ENCODE data around the gene SPDYE2B.
"Not testable (repeated sequence)": the region's sequence is repeated elsewhere in the genome, so short reads cannot be mapped to it uniquely, and the experiment has no call there.

The SPDYE2B gene, protein sequence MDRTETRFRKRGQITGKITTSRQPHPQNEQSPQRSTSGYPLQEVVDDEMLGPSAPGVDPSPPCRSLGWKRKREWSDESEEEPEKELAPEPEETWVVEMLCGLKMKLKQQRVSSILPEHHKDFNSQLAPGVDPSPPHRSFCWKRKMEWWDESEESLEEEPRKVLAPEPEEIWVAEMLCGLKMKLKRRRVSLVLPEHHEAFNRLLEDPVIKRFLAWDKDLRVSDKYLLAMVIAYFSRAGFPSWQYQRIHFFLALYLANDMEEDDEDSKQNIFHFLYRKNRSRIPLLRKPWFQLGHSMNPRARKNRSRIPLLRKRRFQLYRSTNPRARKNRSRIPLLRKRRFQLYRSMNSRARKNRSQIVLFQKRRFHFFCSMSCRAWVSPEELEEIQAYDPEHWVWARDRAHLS

DNA sequence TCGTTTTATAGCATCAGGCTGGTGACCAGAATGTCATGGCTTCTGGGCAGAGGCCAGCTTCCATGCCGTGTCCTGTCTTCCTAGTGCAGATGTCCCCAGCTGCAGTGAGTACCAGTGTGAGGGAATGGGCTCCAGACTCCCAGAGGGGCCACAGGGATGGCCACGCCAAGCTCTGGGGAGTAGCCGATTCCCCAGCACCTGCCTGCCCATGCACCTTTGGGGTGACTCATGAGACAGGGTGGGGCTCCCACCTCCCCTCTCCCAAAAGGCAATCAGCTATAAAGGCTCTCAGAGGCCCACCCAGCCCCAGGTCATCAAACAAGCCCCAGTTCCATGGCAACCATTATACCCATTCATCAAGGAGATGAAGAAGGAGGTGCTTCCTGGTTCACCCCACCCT, at the start of gene SPDYE2B:
SPDYE2B (plus strand) TSS at position 396 of the 400 bp plus-strand sequence. CDS start 2,030 bp downstream, outside the sequence.
- DNase-seq = not testable (repeated sequence)

DNA sequence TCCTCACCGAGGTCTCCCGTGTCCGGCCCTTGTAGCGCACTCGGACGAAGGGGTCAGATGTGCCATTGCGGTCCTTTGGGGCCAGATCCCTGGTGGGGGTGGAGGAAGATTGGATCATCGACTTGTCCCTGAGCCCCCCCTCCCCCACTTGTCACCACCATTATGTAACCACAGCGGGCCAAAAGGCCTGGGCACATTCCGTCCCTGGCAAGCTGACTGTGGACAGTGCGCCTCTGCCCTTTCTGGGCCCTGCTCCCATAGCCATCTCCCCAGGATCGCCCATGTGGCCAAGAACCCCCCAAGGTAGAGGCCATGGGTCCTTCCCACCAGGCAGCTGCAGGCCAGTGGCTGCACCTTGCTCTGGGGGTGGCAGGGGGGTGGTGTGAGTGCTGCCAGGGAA, 47.8 kb upstream of the SPDYE2B start:
- DNase-seq = not testable (repeated sequence)

DNA sequence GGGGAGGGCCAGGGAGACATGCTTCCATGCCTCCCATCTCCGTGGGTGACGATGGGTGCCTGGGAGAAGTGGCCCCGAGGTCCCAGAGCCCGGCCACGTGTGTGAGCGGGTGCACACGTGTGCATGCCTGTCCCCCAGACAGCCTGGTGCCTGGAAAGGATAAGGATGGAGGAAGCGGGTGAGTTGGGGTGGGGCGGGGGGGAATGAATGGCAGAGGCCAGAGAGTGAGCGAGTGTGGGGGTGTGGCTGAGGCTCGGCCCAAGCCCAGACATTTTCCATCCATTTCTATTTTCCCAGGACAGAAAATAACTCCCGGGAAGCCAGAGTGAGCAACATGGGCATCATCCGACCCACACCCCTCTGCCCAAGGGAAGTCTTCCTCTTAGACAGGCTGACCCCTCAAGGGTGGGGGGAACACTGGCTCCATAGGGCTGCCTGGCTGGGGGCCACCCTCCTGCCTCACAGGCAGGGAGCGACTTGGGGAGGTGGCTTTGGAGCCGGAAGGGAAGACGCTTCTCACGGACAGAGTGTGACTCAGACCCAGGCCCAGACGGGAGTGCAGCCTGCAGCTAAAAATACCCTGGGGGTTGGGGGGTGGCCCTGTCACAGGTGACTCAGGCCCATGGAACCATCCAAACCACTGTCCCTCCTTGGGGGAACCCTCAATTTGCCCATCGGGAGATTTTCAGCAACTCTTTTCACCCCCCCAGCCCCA, 45.5 kb upstream of the SPDYE2B start:
- not testable (repeated sequence) for DNase-seq

DNA sequence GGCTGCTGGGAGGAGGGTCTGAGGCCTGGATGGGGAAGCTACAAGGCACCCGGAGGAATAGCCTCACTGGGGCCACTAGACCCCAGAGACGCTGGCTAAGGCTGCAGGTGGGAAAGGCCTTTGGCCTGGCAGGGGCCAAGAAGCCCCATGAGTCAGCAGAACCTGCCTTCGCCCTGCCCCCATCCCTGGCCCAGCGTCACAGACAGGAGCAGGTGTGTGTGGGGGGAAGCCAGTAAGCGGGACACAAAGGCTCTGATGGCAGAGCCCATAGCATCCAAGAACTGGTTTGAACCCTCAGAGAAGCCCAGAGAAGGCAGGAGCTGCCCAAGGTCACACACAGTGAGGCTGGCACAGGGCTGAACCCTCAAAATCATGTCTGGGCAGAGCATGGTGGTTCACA, 43.3 kb upstream of the SPDYE2B start:
- DNase-seq = not testable (repeated sequence)

DNA sequence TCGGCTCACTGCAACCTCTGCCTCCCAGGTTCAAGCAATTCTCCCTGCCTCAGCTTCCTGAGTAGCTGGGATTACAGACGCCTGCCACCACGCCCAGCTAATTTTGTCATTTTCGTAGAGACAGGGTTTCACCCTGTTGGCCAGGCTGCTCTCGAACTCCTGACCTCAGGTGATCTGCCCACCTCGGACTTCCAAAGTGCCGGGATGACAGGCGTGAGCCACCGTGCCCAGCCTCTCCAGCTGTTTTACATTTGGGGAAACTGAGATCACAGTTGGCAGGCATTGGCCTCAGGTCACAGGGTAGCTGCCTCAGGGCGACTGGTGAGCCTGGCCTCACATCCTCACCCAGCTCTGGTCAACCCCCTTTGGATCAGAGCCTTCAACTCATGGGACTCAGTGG, 40.4 kb upstream of the SPDYE2B start:
- not testable (repeated sequence) for DNase-seq

DNA sequence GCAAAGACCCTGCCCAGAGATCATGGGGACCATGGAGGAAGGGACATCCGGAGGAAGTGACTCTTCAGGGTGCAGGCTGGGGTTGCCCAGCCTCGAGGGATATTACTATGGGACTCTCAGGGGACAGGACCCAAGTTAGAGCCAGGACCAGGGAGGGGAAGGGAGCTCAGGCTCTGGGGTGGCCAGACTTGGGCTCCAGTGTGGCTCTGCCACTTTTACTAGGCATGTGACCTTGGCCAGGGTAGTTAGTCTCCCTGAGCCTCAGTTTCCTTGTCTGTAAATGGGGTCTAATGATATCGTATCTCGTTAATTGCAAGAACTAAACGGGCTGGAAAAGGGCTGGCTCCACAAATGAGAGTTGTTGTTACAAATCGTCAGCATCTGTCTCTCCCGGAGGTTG, 39.7 kb upstream of the SPDYE2B start:
- DNase-seq = not testable (repeated sequence)

DNA sequence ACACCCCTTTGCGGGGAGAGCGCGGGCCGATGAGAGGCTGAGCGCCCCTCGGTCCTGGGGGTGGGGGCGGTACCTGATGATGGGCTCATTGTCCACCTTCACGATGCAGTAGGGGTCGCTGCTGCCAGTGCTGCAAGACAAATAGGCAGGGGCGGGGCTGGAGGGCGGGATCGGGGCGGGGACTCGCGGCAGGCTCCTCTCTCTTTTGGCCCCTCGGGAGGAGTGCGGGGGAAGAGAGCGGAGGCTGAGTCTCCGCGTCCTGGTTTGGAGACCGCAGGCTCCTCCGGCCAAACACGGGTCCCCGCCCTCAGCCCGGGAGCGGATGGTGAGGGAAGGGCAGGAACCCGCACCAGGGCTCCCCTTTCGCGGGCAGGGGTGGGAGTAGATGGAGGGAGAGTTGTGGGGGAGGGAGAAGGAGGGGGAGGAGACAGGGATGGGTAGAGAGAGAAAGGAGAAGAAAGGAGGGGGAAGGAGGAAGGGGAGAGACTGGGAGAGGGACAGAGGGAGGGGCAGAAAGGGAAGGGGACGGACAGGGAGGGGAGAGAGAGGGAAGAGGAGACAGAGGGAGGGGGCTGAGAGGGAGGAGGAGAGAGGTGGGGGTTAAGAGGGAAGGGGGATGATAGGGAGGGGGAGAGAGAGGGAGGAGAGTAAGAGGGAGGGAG, 39.0 kb upstream of the SPDYE2B start:
- DNase-seq = not testable (repeated sequence)

DNA sequence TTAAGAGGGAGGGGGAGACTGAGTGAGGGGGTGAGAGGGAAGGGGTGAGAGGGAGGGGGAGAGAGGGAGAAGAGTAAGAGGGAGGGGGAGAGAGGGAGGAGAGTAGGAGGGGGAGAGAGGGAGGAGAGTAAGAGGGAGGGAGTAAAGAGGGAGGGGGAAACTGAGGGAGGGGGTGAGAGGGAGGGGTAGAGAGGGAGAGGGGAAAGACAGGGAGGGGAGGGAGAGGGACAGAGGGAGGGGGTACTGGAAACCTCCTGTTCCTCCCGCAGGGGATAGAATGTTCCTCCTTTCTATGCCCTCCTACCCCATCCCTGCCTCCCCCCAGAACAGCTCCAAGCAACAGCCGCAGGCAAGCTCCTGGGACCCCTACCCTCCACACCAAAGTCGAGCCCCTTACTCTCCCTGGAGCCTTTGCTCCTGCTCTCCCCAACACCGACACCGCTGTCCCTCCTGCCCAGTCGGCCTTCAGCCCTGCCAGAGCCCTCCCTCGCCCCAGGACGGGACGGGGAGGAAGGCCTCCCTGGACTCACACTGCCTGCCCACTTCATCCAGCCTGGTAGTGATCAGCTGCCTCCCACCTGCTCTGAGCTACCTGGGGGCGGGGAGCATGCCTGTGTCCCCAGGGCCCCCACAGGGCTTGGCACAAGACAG, 38.3 kb upstream of the SPDYE2B start:
- not testable (repeated sequence) for DNase-seq

DNA sequence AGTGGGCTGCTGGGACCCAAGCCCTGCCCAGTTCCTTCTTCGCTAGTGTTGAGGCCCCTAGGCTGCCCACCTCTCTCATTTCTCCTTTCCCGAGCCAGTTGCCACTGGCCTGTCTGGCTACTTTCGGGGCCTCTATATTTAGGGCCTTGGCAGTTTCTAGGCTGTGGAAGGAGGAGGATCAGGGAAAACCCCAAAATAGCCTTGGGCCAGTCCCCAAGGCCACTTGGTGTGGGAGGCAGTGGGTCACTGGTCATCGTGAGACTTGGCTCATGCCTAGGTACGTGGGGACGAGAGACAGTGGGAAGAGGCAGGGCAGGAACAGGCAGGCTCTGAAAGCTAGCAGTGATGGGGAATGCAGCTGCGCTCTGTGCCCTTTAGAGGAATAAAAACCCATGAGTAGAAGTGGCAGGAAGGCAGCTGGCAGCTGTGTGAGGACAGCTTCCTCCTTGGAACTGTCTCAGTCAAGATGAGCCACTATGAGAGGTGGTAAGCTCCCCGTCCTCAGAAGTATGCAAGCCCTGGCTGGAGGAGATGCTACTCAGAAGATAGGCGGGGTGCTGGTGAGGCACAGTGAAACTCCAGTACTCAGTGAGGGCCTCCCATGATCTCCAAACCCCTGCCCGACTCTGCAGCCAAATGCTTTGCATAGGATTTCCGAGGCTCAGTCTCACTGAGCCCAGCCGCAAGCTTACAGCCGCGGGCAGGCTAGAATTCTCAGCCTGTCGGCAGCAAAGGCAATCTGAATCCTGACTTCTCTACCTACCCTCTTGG, 36.4 kb upstream of the SPDYE2B start:
- not testable (repeated sequence) for DNase-seq

DNA sequence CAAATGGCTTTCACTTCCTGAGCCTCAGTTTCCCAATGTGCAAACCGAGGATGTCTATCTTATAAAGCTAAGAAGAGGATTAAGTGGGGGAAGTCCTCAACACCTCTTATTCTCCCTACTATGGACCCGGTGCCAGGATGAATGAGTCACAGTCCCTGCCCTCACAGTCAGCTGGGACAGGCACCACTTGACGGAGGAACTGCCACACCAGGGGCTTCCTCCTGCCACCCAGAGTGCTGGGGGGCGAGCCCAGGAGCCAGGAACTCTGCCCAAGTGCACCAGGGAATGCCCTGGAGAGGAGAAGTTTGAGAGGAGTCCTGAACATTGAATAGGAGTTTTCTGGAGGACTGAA, 35.8 kb upstream of the SPDYE2B start:
- DNase-seq = not testable (repeated sequence)

DNA sequence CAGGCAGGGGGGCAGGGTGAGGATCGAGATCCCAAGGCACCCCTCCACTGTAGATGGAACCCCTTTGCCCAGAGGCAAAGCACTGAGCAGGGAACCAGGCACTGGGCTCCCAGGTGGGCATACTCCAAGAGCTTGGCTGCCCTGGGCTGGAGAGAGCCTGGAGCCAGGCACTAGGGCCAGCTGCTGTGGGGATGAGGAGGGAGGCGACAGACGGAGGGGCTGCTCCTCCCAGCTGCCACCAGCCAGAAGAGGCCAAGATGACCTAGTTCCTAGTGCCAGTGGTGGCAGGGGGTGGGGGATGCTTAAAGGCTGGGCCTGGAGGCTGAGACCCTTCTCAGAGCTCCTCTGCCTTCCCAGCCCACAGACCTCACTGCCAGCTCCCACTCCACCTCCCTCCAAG, 35.2 kb upstream of the SPDYE2B start:
- DNase-seq = not testable (repeated sequence)

DNA sequence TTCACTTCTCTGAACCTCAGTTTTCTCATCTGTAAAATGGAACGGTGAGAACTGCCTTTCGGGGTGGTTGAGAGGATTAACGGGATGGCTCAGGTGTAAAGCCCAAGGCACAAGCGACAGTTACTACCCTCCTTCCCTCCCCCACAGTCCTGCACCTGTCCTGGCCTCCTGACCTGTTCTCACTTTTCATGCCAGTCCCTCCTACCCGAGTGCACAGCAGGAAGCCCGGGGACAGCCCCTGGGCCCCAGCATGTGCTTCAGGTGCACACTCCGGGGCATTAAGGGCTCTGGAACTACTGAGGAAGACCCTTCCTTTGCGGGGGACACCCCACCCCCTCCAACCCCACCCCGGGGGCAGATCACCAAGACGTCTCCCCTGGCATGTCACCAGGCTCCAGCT, 34.2 kb upstream of the SPDYE2B start:
- not testable (repeated sequence) for DNase-seq

DNA sequence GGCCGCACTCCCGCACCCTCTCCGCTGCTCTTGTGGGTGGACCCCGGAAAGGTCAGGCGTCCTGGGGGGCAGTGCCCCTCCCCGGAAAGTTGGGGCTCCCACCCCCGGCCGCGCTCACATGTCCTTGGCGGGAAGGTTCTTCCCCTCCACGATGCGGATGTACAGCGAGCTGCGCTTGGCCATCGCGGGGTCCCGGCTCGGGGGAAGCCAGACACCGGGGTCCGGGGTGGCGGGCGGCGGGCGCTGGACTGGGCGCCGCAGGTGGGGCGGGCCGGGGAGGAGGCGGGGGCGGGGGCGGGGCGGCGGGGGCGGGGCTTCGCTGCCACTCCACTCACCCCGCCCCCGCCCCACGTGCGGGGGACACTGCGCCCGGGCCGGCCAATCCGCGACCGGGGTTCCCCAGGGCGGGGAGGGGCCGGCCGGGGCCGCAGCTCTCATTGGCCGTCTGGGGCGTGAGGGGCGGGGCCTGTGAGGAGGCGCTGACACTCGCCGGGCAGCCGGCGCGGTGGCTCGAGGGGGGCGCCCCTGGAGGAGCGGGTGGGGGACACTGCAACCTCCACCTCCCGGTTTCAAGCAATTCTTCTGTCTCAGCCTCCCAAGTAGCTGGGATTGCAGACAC, 33.5 kb upstream of the SPDYE2B start, which contains the start of gene RASA4:
RASA4 (minus strand) TSS at position 250 of the 619 bp plus-strand sequence; CDS start at position 183, 67 bp downstream.
- DNase-seq = not testable (repeated sequence)

DNA sequence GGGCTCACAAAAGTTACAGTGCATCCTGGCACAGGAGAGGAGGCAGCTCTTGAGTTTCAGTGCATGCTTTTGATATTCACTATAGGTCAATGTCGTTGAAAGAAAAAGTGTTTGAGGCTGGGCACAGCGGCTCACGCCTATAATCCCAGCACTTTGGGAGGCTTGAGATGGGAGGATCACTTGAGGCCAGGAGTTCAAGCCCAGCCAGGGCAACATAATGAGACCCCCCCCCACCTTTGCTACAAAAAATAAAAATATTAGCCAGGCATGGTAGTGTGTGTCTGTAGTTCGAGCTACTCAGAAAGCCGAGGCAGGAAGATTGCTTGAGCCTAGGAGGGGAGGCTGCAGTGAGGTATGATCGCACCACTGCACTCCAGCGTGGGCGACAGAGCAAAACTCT, 32.0 kb upstream of the SPDYE2B start:
- DNase-seq = not testable (repeated sequence)

DNA sequence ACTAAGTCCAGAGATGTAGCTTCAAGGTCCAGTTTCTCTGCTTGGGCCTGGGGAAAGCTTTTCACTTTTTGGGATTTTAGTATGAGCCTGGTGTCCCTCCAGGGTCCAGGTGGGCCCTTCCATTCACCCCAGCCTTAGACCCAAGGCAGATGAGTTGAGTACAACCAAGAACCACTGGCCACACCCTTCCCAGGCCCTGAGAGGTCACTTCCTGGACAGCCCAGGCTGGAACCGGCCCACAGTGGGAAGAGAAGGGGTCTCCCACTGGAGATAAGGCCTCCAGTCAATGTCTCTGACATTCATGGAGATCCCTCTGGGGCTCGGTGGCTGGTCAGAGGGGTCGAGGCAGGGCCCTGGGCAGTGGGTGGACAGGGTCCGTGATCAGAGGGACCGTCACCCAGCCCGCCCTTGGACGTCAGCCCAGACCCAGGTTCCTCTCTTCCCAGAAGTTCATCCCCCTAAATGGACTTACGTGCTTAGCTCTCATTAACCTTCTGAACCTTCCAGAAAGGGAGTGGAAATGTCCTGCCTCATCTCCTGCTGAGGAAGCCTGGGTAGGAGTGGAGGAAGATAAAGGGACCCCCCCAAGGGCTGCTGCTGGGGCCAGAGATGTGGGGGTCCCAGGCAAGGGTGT, 22.7 kb upstream of the SPDYE2B start:
- not testable (repeated sequence) for DNase-seq

DNA sequence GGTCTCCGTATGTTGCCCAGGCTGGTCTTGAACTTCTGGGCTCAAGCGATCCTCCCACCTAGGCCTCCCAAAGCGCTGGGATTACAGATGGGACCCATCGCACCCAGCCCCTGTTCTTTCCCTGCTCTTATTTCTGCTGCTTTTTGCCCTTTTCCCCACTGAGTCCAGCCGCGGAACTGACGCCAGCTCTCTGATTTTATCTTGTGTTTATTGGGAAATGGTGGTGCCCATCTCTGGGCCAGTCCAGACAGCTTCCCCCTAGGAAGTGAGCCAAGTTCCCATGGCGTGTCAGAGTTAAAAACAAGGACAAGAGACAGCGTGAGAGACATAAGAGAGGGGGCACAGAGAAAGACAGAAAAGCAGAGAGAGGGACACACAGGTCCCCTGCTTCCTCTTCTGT, 19.5 kb upstream of the SPDYE2B start:
- not testable (repeated sequence) for DNase-seq

DNA sequence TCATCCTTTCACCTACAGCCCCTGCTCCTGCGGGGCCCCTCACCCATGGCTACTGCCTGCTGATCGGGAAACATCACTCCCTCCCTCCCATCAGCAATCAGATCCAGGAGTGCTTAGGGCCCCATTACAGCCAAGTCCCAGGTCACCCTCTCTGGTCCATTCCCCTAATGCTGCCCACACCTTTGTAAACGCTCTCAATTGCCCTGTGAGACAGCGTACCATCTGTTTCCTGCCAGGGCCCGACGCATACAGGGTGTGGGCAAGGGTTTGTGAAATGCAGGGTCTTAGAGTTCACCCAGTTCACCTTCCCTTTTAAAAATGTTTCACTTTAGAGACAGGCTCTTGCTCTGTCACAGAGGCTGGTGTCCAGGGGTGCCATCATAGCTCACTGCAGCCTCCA, 15.8 kb upstream of the SPDYE2B start:
- not testable (repeated sequence) for DNase-seq

DNA sequence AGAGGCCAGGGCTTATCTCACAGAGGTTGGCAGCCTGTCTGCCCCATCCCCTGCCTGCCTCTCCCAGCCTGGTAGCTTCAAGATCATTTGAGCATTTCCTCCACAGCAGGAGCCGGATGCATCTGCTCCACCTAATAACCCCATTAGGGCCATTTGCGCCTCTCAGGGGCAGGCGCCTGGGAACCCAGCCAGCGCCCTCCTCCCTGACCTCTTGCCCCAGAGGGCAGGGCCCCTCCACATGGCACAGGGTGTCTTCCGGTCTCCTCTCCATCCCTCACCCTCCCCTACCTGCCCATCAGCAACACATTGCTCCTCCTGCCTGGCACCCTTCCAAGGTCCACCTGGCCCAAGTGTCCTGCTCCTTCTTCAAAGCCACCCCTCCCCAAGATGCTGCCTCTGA, 14.8 kb upstream of the SPDYE2B start:
- DNase-seq = not testable (repeated sequence)

DNA sequence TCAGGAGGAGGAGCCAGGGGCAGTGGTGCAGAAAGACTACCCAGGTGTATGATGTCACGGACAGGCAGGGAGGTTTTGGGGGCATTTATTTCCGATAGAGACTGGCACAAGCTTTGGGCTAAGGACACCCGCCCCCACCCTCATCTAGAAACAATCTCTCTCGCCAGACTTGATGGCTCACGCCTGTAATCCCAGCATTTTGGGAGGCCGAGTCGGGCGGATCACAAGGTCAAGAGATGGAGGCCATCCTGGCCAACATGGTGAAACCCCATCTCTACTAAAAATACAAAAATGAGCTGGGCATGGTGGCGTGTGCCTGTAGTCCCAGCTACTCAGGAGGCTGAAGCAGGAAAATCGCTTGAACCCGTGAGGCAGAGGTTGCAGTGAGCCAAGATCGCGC, 13.2 kb upstream of the SPDYE2B start:
- DNase-seq = not testable (repeated sequence)

DNA sequence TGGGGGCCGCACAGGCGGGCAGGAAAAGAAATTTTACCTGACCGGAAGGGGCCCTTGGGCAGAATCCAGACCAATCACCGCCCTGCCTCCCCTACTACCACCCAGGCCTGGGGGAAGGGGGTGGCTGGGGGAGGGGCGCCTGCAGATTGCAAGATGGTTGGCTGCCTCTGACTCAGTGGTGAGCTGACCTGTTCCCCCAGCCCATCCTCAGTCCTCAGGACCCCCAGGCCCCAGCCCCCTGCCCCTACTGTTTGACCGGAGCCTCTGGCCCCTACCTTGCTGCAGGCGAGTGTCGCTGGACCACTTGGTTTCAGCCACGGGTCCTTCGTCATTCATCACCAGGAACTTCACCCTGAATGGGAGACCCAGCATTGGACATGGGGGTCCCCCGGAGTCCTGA, 11.3 kb upstream of the SPDYE2B start:
- DNase-seq = not testable (repeated sequence)

DNA sequence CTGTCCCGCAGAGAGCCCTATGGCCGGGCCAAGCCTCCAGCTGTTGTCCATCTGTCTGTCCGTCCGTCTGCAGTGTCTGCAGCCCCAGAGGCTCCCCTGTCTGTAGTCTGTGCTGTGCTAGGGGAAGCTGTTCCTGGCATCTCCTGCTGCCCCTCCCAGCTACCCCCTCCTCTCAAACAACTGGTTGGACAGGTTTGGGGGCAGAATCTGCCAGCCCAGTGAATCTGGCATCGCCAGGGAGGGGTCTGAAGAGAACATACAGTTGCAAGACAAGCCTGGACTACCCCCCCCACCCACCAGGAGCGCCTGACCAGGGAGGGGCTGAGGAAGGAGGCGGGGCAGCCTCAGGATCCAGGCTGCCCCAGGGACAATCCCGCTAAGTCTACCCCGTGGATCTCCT, 7.4 kb upstream of the SPDYE2B start, which contains the start of gene UPK3BL1:
UPK3BL1 (minus strand) TSS at position 101 of the 400 bp plus-strand sequence; CDS start at position 51, 50 bp downstream.
- not testable (repeated sequence) for DNase-seq

Data from activated CD4-positive, alpha-beta T cell treated with anti-CD3 and anti-CD28 coated beads, Interleukin-10, Interleukin-2, amounts not matched to agents 100 ng/mL and 50 ng/mL, durations not matched to agents 16 hours and 8 hours (primary cell).